IMR-90 (cell line): Measurements from ENCODE around the gene ATP6V1F.

Source experiments
- CTCF ChIP-seq: conservative IDR thresholded peaks from 2 replicates; pipeline ENCODE4 v1.5.1; 2012; ENCODE audit warnings: mild to moderate bottlenecking, low read depth, low read length, improper control_type of control experiment
- FOS ChIP-seq: fragments of 150-350 bp; IDR thresholded peaks from 2 replicates; pipeline ENCODE4 v1.6.1; 2016; ENCODE audit warnings: low read depth, low read length
- POLR2A ChIP-seq: IDR thresholded peaks from 2 replicates; pipeline ENCODE4 v1.6.1; 2012; ENCODE audit warnings: mild to moderate bottlenecking, low read depth, low read length
- RFX5 ChIP-seq: IDR thresholded peaks from 2 replicates; pipeline ENCODE4 v1.8.0; 2012; ENCODE audit warnings: low read depth, mild to moderate bottlenecking, low read length, moderate library complexity
- TF ChIP-seq, protein P1 (sequence below): fragments of 150-350 bp; IDR thresholded peaks from 2 replicates; pipeline ENCODE4 v1.6.1; 2016; ENCODE audit warnings: low read depth, mild to moderate bottlenecking, low read length, moderate library complexity, borderline replicate concordance

GRCh38 chr7:128860158-128861073, 2.2 kb upstream of the ATP6V1F start:
- TF ChIP-seq CTCF (no peak), RFX5 (no peak), FOS (no peak), POLR2A (no peak)
- TF ChIP-seq, protein P1, sequence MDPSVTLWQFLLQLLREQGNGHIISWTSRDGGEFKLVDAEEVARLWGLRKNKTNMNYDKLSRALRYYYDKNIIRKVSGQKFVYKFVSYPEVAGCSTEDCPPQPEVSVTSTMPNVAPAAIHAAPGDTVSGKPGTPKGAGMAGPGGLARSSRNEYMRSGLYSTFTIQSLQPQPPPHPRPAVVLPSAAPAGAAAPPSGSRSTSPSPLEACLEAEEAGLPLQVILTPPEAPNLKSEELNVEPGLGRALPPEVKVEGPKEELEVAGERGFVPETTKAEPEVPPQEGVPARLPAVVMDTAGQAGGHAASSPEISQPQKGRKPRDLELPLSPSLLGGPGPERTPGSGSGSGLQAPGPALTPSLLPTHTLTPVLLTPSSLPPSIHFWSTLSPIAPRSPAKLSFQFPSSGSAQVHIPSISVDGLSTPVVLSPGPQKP, result no peak
